GM12873 (cell line): ENCODE measurements around the gene SMYD4.

Source experiments
- TF ChIP-seq, protein P1 (sequence below): IDR thresholded peaks from 2 replicates; pipeline ENCODE4 v1.5.1; 2012; ENCODE audit warnings: low read depth, mild to moderate bottlenecking, moderate library complexity, low read length, control low read depth; ENCODE audit not compliant: insufficient read depth; ENCODE audit errors: missing control alignments

The SMYD4 gene

DNA sequence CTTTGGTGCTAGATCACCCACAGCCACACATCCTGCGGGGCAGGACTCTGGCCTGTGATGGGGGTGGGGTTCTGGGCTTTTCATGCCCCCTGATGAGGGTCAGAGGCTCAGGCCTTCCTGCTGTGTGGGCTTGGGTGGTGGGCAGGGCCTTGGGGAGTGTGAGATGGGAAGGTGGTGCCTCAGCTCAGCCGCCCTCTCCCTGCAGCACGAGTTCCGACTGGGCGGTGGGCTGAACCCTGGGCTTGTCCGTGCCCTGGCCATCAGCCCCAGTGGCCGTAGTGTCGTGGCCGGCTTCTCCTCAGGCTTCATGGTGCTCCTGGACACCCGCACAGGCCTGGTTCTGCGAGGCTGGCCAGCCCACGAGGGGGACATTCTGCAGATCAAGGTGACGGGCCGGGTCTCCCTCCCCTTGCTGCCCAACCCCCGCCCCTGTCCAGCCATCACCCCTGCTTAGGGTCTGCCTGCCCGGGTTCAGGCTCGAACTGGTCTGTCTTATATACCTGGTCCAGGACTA, 93.8 kb downstream of the SMYD4 start:
- TF ChIP-seq, protein P1, sequence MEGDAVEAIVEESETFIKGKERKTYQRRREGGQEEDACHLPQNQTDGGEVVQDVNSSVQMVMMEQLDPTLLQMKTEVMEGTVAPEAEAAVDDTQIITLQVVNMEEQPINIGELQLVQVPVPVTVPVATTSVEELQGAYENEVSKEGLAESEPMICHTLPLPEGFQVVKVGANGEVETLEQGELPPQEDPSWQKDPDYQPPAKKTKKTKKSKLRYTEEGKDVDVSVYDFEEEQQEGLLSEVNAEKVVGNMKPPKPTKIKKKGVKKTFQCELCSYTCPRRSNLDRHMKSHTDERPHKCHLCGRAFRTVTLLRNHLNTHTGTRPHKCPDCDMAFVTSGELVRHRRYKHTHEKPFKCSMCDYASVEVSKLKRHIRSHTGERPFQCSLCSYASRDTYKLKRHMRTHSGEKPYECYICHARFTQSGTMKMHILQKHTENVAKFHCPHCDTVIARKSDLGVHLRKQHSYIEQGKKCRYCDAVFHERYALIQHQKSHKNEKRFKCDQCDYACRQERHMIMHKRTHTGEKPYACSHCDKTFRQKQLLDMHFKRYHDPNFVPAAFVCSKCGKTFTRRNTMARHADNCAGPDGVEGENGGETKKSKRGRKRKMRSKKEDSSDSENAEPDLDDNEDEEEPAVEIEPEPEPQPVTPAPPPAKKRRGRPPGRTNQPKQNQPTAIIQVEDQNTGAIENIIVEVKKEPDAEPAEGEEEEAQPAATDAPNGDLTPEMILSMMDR, result no peak

DNA sequence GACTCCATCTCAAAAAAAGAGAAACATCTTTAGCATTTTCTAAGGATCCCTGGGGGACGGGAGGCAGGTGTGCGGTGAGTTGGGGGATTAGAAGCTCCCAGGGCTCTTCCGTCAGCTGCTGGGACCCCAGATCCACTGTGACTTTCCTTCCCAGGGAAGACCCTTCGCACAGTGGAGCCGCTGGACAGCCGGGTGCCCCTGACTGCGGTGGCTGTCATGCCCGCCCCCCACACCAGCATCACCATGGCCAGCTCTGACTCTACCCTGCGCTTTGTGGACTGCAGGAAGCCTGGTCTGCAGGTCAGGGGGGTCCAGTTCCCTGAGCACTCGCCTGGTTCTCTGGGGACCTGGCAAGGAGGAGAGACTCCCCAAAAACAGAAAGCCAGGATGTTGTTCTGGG, 94.3 kb downstream of the SMYD4 start:
- TF ChIP-seq, protein P1, result no peak

DNA sequence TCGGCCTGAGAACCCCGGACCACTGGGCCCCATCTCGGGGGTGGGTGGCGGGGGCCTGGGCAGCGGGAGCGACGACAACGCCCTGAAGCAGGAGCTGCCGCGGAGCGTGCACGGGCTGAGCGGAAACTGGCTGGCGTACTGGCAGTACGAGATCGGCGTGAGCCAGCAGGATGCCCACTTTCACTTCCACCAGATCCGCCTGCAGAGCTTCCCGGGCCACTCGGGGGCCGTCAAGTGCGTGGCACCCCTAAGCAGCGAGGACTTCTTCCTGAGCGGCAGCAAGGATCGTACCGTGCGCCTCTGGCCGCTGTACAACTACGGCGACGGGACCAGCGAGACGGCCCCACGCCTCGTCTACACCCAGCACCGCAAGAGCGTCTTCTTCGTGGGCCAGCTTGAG, 95.9 kb downstream of the SMYD4 start:
- TF ChIP-seq, protein P1, result no peak

DNA sequence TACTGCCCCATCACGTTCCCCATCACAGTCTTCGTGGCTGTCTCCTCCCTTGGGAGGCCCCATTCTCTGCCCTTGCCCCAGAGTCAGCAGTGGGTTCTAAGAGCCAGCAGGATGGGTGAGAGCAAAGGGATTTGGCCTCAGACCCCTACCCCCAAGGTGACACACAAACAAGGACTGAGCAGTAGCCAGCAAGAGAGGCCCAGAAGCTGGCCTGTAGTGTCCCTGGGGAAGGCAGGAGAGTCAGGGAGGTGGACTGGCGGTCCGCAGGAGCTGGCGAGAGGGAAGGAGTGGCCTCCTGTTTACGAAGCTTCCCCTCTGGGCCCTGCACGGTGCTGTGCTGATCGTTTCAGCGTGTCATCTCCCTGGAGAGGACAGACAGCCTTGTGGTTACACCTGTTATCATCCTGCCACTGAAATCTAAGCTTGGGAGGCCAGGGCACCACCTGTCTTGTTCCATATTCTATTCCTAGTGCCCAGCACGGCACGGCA, 96.8 kb downstream of the SMYD4 start:
- TF ChIP-seq, protein P1, result no peak

DNA sequence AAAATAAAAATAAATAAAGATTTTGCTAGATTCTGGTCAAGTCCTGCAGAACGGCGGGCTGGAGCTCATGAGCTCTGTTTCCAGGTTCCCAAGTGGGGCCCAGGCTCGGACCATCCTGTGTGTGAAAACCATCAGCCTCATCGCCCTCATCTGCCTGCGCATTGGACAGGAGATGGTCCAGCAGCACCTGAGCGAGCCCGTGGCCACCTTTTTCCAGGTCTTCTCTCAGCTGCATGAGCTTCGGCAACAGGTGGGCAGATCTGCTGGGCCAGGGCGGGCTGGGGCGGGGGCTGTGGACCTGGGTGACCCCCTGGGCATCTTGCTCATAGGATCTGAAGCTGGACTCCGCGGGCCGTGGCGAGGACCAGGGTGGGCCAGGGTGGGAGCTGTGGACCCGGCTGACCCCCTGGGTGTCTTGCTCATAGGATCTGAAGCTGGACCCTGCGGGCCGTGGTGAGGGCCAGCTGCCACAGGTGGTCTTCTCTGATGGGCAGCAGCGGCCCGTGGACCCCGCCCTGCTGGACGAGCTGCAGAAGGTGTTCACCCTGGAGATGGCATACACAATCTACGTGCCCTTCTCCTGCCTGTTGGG, 97.4 kb downstream of the SMYD4 start:
- TF ChIP-seq, protein P1, result no peak

DNA sequence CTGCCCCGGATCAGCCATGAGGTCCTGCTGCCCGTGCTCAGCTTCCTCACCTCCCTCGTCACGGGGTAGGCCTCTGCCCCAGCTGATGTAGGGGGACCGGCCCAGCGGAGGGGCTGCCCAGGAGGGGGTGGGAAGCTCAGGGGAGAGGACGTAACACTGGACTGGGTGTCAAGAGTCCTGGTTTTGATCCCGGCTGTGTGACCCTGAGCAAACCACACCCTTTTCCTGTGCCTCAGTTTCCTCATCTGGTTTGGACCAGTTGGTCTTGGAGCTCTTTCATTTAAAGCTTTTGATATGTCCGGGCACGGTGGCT, 98.6 kb downstream of the SMYD4 start:
- TF ChIP-seq, protein P1, result no peak

DNA sequence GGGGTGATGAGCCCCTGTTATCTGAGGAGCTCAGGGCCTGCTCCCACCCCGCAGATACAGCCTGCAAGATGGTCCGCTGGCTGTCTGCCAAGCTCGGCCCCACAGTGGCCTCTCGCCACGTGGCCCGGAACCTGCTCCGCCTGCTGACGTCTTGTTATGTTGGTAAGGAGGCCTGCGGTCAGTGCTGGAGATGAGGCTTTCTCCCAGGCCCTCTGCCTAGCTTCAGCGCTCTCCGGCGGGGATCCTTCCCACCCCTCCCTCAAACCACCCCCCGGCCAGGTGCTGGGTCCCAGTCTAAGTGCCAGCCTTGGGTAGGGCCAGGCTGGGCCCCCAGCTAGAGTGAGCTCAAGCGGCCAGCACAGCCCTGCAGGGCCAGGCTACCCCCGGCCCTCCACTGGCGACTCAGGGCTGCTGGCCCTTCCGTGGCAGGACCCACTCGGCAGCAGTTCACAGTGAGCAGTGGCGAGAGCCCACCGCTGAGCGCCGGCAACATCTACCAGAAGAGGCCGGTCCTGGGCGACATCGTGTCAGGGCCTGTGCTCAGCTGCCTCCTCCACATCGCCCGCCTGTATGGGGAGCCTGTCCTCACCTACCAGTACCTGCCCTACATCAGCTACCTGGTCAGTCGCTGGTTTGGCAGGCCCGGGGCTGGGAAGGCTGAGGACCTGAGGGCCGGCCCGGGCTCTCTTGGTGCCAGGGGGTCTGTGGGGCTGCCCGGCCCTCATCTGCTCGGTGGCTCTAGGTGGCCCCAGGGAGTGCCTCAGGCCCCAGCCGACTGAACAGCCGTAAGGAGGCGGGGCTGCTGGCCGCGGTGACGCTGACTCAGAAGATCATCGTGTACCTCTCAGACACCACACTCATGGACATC, 99.1 kb downstream of the SMYD4 start:
- TF ChIP-seq, protein P1, result no peak
